ENCODE measurements around the gene CD79B.
A peak's percentile ranks its signal among the peaks of the same experiment; 100 is the strongest.

Gene CD79B

GRCh38 chr17:63931981-63932561, at the start of gene CD79B:
Gene CD79B (minus strand): TSS chr17:63932331. CDS start chr17:63932261, 70 bp downstream.
- DNase-seq, result no peak

GRCh38 chr17:63978272-63979200, 46.4 kb upstream of the CD79B start:
- DNase-seq, result no peak

GRCh38 chr17:63976702-63977101, 44.6 kb upstream of the CD79B start:
- DNase-seq, result no peak

- no peak for DNase-seq
Observed at GRCh38 chr17:63975541-63976092, 43.5 kb upstream of the CD79B start.

- peak; percentile 48 for DNase-seq
Observed at GRCh38 chr17:63974594-63975192, 42.6 kb upstream of the CD79B start.

GRCh38 chr17:63973930-63974593, 41.9 kb upstream of the CD79B start:
- DNase-seq, result no peak

GRCh38 chr17:63973247-63973646, 41.1 kb upstream of the CD79B start:
- no peak for DNase-seq

- no peak for DNase-seq
Observed at GRCh38 chr17:63972796-63973195, 40.7 kb upstream of the CD79B start, which contains the start of gene SCN4A. Gene SCN4A (minus strand): TSS chr17:63972918. CDS start chr17:63972841, 77 bp downstream.

GRCh38 chr17:63969278-63969677, 37.1 kb upstream of the CD79B start:
- no peak for DNase-seq

- no peak for DNase-seq
Observed at GRCh38 chr17:63967953-63968352, 35.8 kb upstream of the CD79B start.

- DNase-seq, result no peak
Observed at GRCh38 chr17:63966646-63967264, 34.6 kb upstream of the CD79B start.

- no peak for DNase-seq
Observed at GRCh38 chr17:63963123-63963522, 31.0 kb upstream of the CD79B start.

GRCh38 chr17:63962298-63962744, 30.2 kb upstream of the CD79B start:
- no peak for DNase-seq

- DNase-seq, result peak; percentile 55
Observed at GRCh38 chr17:63961355-63962212, 29.5 kb upstream of the CD79B start.

- no peak for DNase-seq
Observed at GRCh38 chr17:63960430-63960829, 28.3 kb upstream of the CD79B start.

GRCh38 chr17:63960006-63960405, 27.9 kb upstream of the CD79B start:
- DNase-seq, result no peak

GRCh38 chr17:63956296-63956920, 24.3 kb upstream of the CD79B start:
- no peak for DNase-seq

GRCh38 chr17:63955791-63956190, 23.7 kb upstream of the CD79B start:
- DNase-seq, result no peak

- no peak for DNase-seq
Observed at GRCh38 chr17:63955232-63955631, 23.1 kb upstream of the CD79B start.

- DNase-seq, result no peak
Observed at GRCh38 chr17:63954402-63955063, 22.4 kb upstream of the CD79B start.

Data from T1000 (cell line).